GM12878 (cell line): ENCODE data around the gene CDC34. TPM values are rescaled to one million over a fixed set of nuclear protein-coding genes. Genes with fewer than 3 reads are reported as not detected.

Experiments
- ATF2 ChIP-seq: IDR thresholded peaks from 2 replicates; pipeline ENCODE4 v1.6.1; 2012; ENCODE audit warnings: low read length, inconsistent platforms
- BACH1 ChIP-seq: fragments of 450-650 bp; IDR thresholded peaks from 2 replicates; pipeline ENCODE4 v1.6.1; 2017; ENCODE audit warnings: mild to moderate bottlenecking, borderline replicate concordance
- CHD2 ChIP-seq: IDR thresholded peaks from 2 replicates; pipeline ENCODE4 v1.6.1; 2011; ENCODE audit warnings: low read depth, low read length, improper control_type of control experiment, borderline replicate concordance
- CUX1 ChIP-seq: IDR thresholded peaks from 2 replicates; pipeline ENCODE4 v1.6.1; 2012; ENCODE audit warnings: improper control_type of control experiment, low read depth, low read length; ENCODE audit not compliant: insufficient replicate concordance
- HCFC1 ChIP-seq: fragments of 150-350 bp; IDR thresholded peaks from 2 replicates; pipeline ENCODE4 v1.6.1; 2014; ENCODE audit warnings: low read length
- IKZF1 ChIP-seq: fragments of 450-650 bp; conservative IDR thresholded peaks from 2 replicates; pipeline ENCODE4 v1.6.1; 2017; ENCODE audit warnings: antibody characterized with exemption, mild to moderate bottlenecking
- KLF5 ChIP-seq: fragments of 450-650 bp; IDR thresholded peaks from 2 replicates; pipeline ENCODE4 v1.6.1; 2014; ENCODE audit warnings: mild to moderate bottlenecking; ENCODE audit not compliant: partially characterized antibody
- MEF2A ChIP-seq: IDR thresholded peaks from 2 replicates; pipeline ENCODE4 v1.6.1; 2011; ENCODE audit warnings: low read depth, mild to moderate bottlenecking, low read length, moderate library complexity; ENCODE audit not compliant: insufficient read depth
- MEF2B ChIP-seq: fragments of 450-650 bp; IDR thresholded peaks from 2 replicates; pipeline ENCODE4 v1.6.1; 2018; ENCODE audit warnings: mild to moderate bottlenecking, moderate library complexity; ENCODE audit not compliant: partially characterized antibody, poor library complexity, severe bottlenecking
- MXI1 ChIP-seq: fragments of 150-350 bp; IDR thresholded peaks from 2 replicates; pipeline ENCODE4 v1.6.1; 2011; ENCODE audit warnings: low read depth, mild to moderate bottlenecking, inconsistent platforms, low read length, improper control_type of control experiment
- NRF1 ChIP-seq: conservative IDR thresholded peaks from 2 replicates; pipeline ENCODE4 v1.6.1; 2011; ENCODE audit warnings: mild to moderate bottlenecking, low read depth, low read length, improper control_type of control experiment
- PAX5 ChIP-seq: IDR thresholded peaks from 2 replicates; pipeline ENCODE4 v1.6.1; 2011; ENCODE audit warnings: low read depth, low read length, borderline replicate concordance
- SIN3A ChIP-seq: IDR thresholded peaks from 2 replicates; pipeline ENCODE4 v1.6.1; 2012; ENCODE audit warnings: low read depth, low read length, improper control_type of control experiment
- SIX5 ChIP-seq: IDR thresholded peaks from 2 replicates; pipeline ENCODE4 v1.6.1; 2011; ENCODE audit warnings: mild to moderate bottlenecking, low read depth, low read length, moderate library complexity; ENCODE audit not compliant: severe bottlenecking
- SREBF1 ChIP-seq: IDR thresholded peaks from 2 replicates; pipeline ENCODE4 v1.6.1; 2012; ENCODE audit warnings: mild to moderate bottlenecking, low read length
- SRF ChIP-seq, 2 experiments: IDR thresholded peaks; 2 replicates each; pipeline ENCODE4 v1.6.1; 2011; ENCODE audit warnings: low read depth in 2 of 2, low read length in 2 of 2, mild to moderate bottlenecking in 1 of 2, moderate library complexity in 1 of 2
- SUPT20H ChIP-seq: IDR thresholded peaks from 2 replicates; pipeline ENCODE4 v1.6.1; 2011; ENCODE audit warnings: low read depth, mild to moderate bottlenecking, low read length, moderate library complexity, borderline replicate concordance; ENCODE audit not compliant: control insufficient read depth
- WRNIP1 ChIP-seq: IDR thresholded peaks from 2 replicates; pipeline ENCODE4 v1.6.1; 2011; ENCODE audit warnings: low read depth, low read length, improper control_type of control experiment, borderline replicate concordance
- YBX1 ChIP-seq: fragments of 450-650 bp; IDR thresholded peaks from 2 replicates; pipeline ENCODE4 v1.6.1; 2016; ENCODE audit warnings: antibody characterized with exemption
- ZBTB33 ChIP-seq: fragments of 450-650 bp; IDR thresholded peaks from 2 replicates; pipeline ENCODE4 v1.6.1; 2017; ENCODE audit warnings: mild to moderate bottlenecking
- polyA plus RNA-seq, 11 experiments: library from polyadenylated mRNA; depleted of rRNA in 4 of 11; unstranded in 6 of 11; stranded (reverse) in 5 of 11; fragments of >200 nt; fragmentation: Nextera tagmentation in 4 of 11; fragmentation: Illumina TruSeq in 1 of 11; extraction: Ambion mirVana in 4 of 11; extraction: Trizol in 1 of 11; gene quantifications; 1 replicate in 1 of 11; 2 replicates in 10 of 11; pipeline versions ENCODE4 v1.2.1 to v1.2.3, GENCODE V29; 2011 to 2016; ENCODE audit warnings: inconsistent platforms in 2 of 11, missing spikeins in 2 of 11, low read depth in 1 of 11
- total RNA-seq, 4 experiments: library from RNA; depleted of rRNA in 3 of 4; stranded (reverse); fragments of >200 nt in 3 of 4; fragmentation: Illumina TruSeq in 1 of 4; extraction: Trizol in 1 of 4; gene quantifications; 2 replicates each; pipeline versions ENCODE4 v1.2.1 to v1.2.3, GENCODE V29; 2013 to 2021

The CDC34 gene
- total and polyA plus RNA-seq, 10 of the 15 experiments (the other 5 are each of a cell fraction or from before 2014, with no cell fraction given) = 0.31 to 48.9 (median 28.5) TPM

- TF ChIP-seq CUX1 (no peak), WRNIP1 (no peak), IKZF1 (peak; percentile 100), NRF1 (peak; percentile 42; the same call in 1 of the 2 replicates), YBX1 (no peak), CHD2 (peak; percentile 72), SREBF1 (peak; percentile 68; the same call in 1 of the 2 replicates), MEF2B (no peak), BACH1 (peak; percentile 92), KLF5 (peak; percentile 64), SRF (IDR thresholded peaks at IDR 0.05; ENCODE audit: low read depth in 2 of 2, low read length in 2 of 2) (peak in 1 of 2 experiments; percentile 42; a peak in 1 of 4 replicates), SIN3A (peak; percentile 61; the same call in 1 of the 2 replicates), SUPT20H (no peak), MXI1 (0 out of 2 replicates have a peak, but pooled peaks have one; percentile 12), ATF2 (no peak), PAX5 (peak; percentile 41; the same call in 1 of the 2 replicates), HCFC1 (peak; percentile 98), ZBTB33 (no peak), MEF2A (peak; percentile 61; the same call in 1 of the 2 replicates), SIX5 (peak; percentile 93)
These were observed 42.8 kb upstream of the CDC34 start (continued) for GRCh38 chr19:488505-489417.
